SK-N-MC (cell line): ENCODE results near the gene ACOX3.

Experiments
- EZH2 ChIP-seq: fragments of 200-600 bp; sonication (generic); IDR thresholded peaks from one replicate; pipeline ENCODE4 v1.6.1; 2017; ENCODE audit warnings: antibody characterized with exemption
- POLR2AphosphoS5 ChIP-seq: IDR thresholded peaks from 2 replicates; pipeline ENCODE4 v1.6.1; 2012; ENCODE audit warnings: mild to moderate bottlenecking, low read depth, low read length, borderline replicate concordance

DNA sequence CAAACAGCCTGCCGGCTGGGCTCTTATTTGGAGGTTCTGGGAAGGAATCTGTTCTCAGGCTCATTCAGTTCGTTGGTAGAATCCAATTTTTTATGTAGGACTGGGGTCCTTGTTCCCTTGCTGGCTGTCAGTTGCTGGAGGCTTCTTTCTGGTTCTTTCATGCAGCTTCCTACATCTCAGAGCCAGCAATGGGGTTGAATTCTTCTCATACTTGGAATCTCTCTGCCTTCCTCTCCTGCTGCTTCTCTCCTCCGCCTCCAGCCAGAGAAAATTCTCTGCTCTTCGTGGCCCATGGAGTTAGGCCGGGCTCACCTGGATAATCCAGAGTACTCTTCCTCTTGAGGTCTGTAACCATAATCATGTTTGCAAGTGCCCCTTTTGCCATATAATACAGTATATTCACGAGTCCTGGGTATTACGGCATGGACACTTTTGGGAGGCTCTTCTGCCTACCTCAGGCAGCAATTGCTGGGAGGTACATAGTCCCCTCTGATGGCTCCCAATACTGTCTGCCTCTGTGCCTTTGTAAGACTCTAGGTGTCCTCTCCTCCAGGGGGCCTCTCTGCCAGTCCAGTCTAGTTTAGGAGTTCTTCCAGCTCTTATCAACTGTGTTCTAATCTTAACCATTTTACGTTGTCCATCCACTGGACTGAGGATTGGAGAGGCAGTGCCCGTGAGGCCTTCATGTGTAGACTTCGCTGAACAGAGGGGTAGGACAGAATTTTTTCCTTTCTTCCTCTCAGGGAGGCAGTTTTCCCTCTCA lies 2.3 kb upstream of the ACOX3 start:
- no peak for TF ChIP-seq POLR2AphosphoS5
- no peak for TF ChIP-seq EZH2
